WTC11 (cell line): ENCODE measurements around the gene PPP1R18. TPM values are rescaled to one million over a fixed set of nuclear protein-coding genes. Genes with fewer than 3 reads are reported as not detected.

Experiments
- EMX1 ChIP-seq: fragments of 250-450 bp; sonication (Bioruptor Pico); IDR thresholded peaks from 2 replicates; pipeline ENCODE4 v1.8.0; 2021; ENCODE audit warnings: mild to moderate bottlenecking
- GABPB1 ChIP-seq: sonication (generic); formaldehyde crosslinking; IDR thresholded peaks from 2 replicates; pipeline ENCODE4 v1.8.1; 2023; ENCODE audit warnings: mild to moderate bottlenecking, missing genetic modification reagents
- GTF2I ChIP-seq: fragments of 250-450 bp; sonication (Bioruptor Pico); conservative IDR thresholded peaks from 2 replicates; pipeline ENCODE4 v1.4.0; 2021; ENCODE audit warnings: mild to moderate bottlenecking
- ZNF138 ChIP-seq: sonication (generic); formaldehyde crosslinking; conservative IDR thresholded peaks from 2 replicates; pipeline ENCODE4 v1.8.1; 2022; ENCODE audit warnings: mild to moderate bottlenecking, moderate library complexity, missing genetic modification reagents
- ZNF317 ChIP-seq: sonication (generic); formaldehyde crosslinking; IDR thresholded peaks from 2 replicates; pipeline ENCODE4 v1.8.1; 2023; ENCODE audit warnings: low read depth, mild to moderate bottlenecking, moderate library complexity, missing genetic modification reagents, borderline replicate concordance
- ZNF396 ChIP-seq: fragments of 250-450 bp; sonication (Bioruptor Pico); IDR thresholded peaks from 2 replicates; pipeline ENCODE4 v1.8.0; 2021; ENCODE audit warnings: mild to moderate bottlenecking, moderate library complexity, borderline replicate concordance
- ZNF671 ChIP-seq: fragments of 250-450 bp; sonication (Bioruptor Pico); IDR thresholded peaks from 2 replicates; pipeline ENCODE4 v1.8.0; 2021; ENCODE audit warnings: mild to moderate bottlenecking
- total RNA-seq: library from RNA; stranded (reverse); gene quantifications from 3 replicates; pipeline ENCODE4 v1.2.3, GENCODE V29; 2021
- TF ChIP-seq, protein P1 (sequence below): sonication (generic); formaldehyde crosslinking; IDR thresholded peaks from 2 replicates; pipeline ENCODE4 v1.8.0; 2022; ENCODE audit warnings: mild to moderate bottlenecking, missing genetic modification reagents
- TF ChIP-seq, protein P2 (sequence below): sonication (generic); formaldehyde crosslinking; IDR thresholded peaks from 2 replicates; pipeline ENCODE4 v1.8.0; 2022; ENCODE audit warnings: mild to moderate bottlenecking, missing genetic modification reagents
- TF ChIP-seq, protein P3 (sequence below): sonication (generic); formaldehyde crosslinking; IDR thresholded peaks from 2 replicates; pipeline ENCODE4 v1.8.0; 2022; ENCODE audit warnings: missing genetic modification reagents
- TF ChIP-seq, protein P4 (sequence below): sonication (generic); formaldehyde crosslinking; IDR thresholded peaks from 2 replicates; pipeline ENCODE4 v1.8.0; 2022; ENCODE audit warnings: mild to moderate bottlenecking, missing genetic modification reagents
- TF ChIP-seq, protein P5 (sequence below): fragments of 250-450 bp; sonication (Bioruptor Pico); IDR thresholded peaks from 2 replicates; pipeline ENCODE4 v2.1.2; 2022; ENCODE audit warnings: mild to moderate bottlenecking, moderate library complexity
- TF ChIP-seq, protein P6 (sequence below): sonication (generic); formaldehyde crosslinking; IDR thresholded peaks from 2 replicates; pipeline ENCODE4 v1.8.1; 2023; ENCODE audit warnings: mild to moderate bottlenecking, missing genetic modification reagents
- TF ChIP-seq, protein P7 (sequence below): sonication (generic); formaldehyde crosslinking; IDR thresholded peaks from 2 replicates; pipeline ENCODE4 v1.8.1; 2022; ENCODE audit warnings: missing genetic modification reagents, borderline replicate concordance

Gene PPP1R18
- total RNA-seq, 1 experiment from 2014 or later, result 36.5 TPM

DNA sequence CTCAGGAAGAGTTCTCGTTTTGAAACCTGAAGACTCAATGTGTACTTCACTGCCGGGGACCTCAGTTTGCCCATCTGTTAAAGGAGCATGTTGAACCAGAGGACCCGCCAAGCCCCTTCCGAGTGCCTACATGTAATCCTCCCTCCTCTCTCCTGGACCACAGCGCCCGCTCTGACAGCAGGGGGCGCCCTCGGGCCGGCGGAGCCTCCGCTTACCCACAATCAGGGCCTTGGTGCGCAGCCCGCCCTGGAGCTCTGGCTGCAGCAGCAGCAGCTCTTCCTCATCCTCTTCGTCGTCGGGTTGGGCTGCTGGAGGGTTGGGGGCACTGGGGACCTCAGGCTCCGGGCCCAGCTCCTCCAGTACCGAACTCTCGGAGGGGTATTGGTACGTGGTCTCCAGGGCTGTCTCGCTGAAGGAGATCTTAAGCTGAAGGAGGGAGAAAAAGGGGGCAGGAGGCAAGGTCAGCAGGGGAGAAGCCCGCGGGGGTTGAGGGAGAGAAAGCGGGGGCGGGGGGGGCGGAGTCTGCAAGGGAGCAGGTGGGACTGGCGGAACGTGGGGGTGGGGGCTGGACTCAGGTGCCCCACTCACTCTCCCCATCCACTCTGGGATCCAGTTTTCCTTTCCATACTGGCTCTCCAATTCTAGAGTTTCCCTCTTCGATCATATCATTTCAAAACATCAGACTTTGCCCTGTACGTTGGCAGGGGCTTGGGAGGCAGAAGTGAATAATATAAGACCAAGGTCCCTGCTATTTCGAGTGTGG, 7.3 kb downstream of the PPP1R18 start (continued):
- TF ChIP-seq, protein P1, sequence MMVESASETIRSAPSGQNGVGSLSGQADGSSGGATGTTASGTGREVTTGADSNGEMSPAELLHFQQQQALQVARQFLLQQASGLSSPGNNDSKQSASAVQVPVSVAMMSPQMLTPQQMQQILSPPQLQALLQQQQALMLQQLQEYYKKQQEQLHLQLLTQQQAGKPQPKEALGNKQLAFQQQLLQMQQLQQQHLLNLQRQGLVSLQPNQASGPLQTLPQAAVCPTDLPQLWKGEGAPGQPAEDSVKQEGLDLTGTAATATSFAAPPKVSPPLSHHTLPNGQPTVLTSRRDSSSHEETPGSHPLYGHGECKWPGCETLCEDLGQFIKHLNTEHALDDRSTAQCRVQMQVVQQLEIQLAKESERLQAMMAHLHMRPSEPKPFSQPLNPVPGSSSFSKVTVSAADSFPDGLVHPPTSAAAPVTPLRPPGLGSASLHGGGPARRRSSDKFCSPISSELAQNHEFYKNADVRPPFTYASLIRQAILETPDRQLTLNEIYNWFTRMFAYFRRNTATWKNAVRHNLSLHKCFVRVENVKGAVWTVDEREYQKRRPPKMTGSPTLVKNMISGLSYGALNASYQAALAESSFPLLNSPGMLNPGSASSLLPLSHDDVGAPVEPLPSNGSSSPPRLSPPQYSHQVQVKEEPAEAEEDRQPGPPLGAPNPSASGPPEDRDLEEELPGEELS (CRISPR knock-in tag), result no peak
- TF ChIP-seq ZNF138 (CRISPR knock-in tag) (no peak), EMX1 (CRISPR knock-in tag) (no peak), ZNF317 (no peak), ZNF396 (CRISPR knock-in tag) (no peak), ZNF671 (CRISPR knock-in tag) (no peak), GTF2I (peak; percentile 86), GABPB1 (CRISPR knock-in tag) (peak; percentile 49; the same call in 1 of the 2 replicates)
- TF ChIP-seq, protein P2, sequence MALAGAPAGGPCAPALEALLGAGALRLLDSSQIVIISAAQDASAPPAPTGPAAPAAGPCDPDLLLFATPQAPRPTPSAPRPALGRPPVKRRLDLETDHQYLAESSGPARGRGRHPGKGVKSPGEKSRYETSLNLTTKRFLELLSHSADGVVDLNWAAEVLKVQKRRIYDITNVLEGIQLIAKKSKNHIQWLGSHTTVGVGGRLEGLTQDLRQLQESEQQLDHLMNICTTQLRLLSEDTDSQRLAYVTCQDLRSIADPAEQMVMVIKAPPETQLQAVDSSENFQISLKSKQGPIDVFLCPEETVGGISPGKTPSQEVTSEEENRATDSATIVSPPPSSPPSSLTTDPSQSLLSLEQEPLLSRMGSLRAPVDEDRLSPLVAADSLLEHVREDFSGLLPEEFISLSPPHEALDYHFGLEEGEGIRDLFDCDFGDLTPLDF (CRISPR knock-in tag), result no peak
- TF ChIP-seq, protein P3, sequence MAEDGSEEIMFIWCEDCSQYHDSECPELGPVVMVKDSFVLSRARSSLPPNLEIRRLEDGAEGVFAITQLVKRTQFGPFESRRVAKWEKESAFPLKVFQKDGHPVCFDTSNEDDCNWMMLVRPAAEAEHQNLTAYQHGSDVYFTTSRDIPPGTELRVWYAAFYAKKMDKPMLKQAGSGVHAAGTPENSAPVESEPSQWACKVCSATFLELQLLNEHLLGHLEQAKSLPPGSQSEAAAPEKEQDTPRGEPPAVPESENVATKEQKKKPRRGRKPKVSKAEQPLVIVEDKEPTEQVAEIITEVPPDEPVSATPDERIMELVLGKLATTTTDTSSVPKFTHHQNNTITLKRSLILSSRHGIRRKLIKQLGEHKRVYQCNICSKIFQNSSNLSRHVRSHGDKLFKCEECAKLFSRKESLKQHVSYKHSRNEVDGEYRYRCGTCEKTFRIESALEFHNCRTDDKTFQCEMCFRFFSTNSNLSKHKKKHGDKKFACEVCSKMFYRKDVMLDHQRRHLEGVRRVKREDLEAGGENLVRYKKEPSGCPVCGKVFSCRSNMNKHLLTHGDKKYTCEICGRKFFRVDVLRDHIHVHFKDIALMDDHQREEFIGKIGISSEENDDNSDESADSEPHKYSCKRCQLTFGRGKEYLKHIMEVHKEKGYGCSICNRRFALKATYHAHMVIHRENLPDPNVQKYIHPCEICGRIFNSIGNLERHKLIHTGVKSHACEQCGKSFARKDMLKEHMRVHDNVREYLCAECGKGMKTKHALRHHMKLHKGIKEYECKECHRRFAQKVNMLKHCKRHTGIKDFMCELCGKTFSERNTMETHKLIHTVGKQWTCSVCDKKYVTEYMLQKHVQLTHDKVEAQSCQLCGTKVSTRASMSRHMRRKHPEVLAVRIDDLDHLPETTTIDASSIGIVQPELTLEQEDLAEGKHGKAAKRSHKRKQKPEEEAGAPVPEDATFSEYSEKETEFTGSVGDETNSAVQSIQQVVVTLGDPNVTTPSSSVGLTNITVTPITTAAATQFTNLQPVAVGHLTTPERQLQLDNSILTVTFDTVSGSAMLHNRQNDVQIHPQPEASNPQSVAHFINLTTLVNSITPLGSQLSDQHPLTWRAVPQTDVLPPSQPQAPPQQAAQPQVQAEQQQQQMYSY (CRISPR knock-in tag), result no peak
- TF ChIP-seq, protein P4, sequence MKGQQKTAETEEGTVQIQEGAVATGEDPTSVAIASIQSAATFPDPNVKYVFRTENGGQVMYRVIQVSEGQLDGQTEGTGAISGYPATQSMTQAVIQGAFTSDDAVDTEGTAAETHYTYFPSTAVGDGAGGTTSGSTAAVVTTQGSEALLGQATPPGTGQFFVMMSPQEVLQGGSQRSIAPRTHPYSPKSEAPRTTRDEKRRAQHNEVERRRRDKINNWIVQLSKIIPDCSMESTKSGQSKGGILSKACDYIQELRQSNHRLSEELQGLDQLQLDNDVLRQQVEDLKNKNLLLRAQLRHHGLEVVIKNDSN (CRISPR knock-in tag), result no peak
- TF ChIP-seq, protein P5, sequence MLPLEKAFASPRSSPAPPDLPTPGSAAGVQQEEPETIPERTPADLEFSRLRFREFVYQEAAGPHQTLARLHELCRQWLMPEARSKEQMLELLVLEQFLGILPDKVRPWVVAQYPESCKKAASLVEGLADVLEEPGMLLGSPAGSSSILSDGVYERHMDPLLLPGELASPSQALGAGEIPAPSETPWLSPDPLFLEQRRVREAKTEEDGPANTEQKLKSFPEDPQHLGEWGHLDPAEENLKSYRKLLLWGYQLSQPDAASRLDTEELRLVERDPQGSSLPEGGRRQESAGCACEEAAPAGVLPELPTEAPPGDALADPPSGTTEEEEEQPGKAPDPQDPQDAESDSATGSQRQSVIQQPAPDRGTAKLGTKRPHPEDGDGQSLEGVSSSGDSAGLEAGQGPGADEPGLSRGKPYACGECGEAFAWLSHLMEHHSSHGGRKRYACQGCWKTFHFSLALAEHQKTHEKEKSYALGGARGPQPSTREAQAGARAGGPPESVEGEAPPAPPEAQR, result no peak
- TF ChIP-seq, protein P6, sequence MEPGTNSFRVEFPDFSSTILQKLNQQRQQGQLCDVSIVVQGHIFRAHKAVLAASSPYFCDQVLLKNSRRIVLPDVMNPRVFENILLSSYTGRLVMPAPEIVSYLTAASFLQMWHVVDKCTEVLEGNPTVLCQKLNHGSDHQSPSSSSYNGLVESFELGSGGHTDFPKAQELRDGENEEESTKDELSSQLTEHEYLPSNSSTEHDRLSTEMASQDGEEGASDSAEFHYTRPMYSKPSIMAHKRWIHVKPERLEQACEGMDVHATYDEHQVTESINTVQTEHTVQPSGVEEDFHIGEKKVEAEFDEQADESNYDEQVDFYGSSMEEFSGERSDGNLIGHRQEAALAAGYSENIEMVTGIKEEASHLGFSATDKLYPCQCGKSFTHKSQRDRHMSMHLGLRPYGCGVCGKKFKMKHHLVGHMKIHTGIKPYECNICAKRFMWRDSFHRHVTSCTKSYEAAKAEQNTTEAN (CRISPR knock-in tag), result no peak
- TF ChIP-seq, protein P7, sequence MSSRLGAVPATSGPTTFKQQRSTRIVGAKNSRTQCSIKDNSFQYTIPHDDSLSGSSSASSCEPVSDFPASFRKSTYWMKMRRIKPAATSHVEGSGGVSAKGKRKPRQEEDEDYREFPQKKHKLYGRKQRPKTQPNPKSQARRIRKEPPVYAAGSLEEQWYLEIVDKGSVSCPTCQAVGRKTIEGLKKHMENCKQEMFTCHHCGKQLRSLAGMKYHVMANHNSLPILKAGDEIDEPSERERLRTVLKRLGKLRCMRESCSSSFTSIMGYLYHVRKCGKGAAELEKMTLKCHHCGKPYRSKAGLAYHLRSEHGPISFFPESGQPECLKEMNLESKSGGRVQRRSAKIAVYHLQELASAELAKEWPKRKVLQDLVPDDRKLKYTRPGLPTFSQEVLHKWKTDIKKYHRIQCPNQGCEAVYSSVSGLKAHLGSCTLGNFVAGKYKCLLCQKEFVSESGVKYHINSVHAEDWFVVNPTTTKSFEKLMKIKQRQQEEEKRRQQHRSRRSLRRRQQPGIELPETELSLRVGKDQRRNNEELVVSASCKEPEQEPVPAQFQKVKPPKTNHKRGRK (CRISPR knock-in tag), result no peak
